Activated T-helper 1 cell treated with anti-CD3 and anti-CD28 coated beads, Interleukin-2, amount 50 U/mL, for 16 hours (primary cell): Measurements from ENCODE around the gene NCAPH2.

Source experiments
- DNase-seq, 2 donors: peaks; one replicate each; pipeline ENCODE4 v3.0.0-alpha.2; 2020; ENCODE audit warnings: low read depth in 1 of 2, low spot score in 1 of 2

The NCAPH2 gene

GRCh38 chr22:50489363-50490243, 18.4 kb upstream of the NCAPH2 start:
- no peak for DNase-seq

DNA sequence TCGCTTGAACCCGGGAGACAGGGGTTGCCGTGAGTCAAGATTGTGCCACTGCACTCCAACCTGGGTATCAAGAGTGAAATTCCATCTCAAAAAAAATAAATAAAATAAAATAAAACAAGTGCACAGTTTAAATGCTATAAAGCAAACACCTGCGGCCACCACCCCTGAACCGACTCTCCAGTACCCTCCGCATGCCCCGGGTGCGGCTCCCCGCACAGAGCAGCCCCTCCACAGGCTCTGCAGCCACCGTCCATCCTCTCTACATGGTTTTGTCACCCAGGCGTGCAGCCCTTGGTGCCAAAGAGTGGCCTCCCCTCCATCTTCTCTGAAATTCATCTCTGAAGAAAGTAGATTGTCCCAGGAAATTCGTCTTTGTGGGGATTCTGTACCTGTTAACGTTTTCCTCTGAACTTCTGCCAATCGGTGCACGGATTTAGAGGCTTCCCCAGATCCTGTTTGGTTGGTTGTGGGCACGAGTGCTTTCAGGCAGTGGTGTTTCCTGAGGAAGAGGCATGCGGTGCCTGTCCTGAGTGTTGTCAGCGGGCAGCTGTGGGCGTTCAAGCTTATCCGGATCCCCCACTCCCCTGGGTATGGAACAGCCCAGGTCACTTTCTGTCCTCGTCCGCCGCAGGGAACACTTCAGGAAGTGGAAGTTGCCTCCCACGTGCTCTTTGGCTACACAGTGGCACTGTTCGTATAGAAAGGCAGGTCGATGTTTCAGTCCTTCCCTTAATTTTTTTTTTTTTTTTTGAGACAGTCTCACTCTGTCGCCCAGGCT, 17.3 kb upstream of the NCAPH2 start:
- DNase-seq: no peak

DNA sequence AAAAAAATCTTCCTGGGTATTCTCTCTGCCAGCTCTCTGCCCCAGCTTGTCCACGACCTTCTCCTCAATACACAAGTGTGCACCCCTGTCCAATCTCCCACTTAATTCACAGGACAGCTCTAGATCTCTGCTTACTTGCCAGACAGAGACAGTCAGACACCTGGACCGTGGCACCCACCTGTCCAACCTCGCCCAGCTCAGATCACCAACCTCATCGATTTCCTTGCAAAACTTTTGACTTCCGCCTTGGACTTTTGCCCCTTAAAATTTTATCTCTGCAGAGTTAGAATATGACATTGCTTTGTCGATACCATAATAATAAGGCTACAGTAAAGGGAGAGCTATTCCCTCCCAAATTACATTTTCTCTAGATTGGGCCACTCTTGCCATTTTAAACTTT, 10.9 kb upstream of the NCAPH2 start:
- DNase-seq: no peak

GRCh38 chr22:50498322-50498890, 9.6 kb upstream of the NCAPH2 start:
- DNase-seq: peak; percentile 40 to 45

DNA sequence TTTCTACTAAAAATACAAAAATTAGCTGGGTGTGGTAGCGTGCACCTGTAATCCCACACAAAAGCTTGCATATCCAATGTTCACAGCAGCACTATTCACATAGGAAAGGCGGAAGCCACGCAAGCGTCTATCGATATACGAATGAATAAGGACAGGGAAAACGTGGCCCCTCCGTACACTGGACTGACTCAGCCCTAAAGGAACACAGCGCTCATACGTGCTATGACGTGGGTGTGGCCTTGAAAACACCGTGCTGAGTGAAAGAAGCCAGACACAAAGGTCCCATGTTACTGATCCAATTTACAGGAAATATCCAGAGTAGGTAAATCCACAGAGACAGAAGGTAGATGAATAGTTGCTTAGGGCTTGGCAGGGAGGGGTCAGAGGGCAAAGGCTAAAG, 7.6 kb upstream of the NCAPH2 start:
- no peak for DNase-seq

DNA sequence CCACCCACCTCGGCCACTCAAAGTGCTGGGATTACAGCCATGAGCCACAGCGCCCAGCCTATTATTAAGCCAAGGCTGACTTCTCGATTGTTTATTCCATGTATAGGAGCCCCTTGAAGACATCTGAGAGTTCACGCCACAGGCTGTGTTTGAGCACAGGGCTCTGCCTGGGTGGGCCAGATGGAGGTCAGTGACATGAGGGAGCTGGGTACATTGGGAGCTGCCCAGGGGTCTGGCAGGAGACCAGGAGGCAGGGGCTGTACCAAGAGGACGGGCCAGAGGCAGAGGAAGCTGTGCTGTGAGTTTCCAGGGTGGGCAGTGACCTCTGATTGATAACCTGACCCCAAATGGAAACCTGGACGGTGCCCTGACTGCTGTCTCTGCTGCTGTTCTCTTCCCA, 5.9 kb upstream of the NCAPH2 start:
- DNase-seq: no peak

DNA sequence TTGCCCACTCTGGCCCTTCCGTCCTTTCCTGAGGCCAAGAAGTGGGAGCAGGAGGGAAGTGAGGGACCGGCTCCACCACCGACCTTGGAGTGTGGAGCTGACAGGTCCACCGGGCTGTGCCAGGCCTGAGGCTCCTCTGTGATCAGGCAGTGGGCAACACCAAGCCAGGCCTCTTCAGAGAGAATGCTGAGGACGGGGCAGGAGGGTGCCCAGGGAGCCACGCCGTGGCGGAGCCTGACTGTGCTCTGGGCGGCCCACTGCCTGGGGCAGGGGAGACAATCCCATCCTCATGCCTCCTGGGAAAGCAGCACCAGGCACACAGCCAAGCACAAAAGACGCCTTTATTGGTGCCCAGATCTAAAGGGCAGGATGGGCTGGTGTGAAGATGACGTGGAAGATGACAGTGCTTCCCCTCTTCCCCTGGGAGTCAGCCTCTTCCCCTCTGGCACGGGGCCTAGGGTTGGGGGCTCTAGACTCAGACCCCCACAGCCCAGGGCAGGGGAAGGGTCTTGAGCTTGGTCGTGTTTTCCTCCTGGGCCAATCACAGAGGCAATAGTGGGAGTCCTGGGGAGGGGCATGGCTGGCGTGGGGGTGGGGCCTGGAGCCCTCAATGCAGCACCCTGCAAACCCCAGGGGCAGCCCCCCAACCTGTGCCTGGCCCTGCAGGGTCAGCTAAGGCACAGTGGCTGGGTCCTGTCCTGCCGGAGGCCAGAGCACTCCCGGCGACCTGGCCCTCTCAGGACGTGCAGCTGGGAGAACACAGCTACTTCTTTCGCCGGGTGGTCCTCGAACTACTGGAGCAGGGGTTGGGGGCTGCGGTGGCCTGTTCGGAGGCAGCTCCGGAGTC, 5.2 kb upstream of the NCAPH2 start:
- no peak for DNase-seq

GRCh38 chr22:50503475-50504145, 4.4 kb upstream of the NCAPH2 start:
- DNase-seq: no peak

- no peak for DNase-seq
Observed at GRCh38 chr22:50504369-50505211, 3.4 kb upstream of the NCAPH2 start.

GRCh38 chr22:50505276-50505775, 2.7 kb upstream of the NCAPH2 start:
- no peak for DNase-seq

GRCh38 chr22:50505776-50506610, 2.0 kb upstream of the NCAPH2 start:
- no peak for DNase-seq

GRCh38 chr22:50506611-50507420, 1.2 kb upstream of the NCAPH2 start:
- no peak for DNase-seq

DNA sequence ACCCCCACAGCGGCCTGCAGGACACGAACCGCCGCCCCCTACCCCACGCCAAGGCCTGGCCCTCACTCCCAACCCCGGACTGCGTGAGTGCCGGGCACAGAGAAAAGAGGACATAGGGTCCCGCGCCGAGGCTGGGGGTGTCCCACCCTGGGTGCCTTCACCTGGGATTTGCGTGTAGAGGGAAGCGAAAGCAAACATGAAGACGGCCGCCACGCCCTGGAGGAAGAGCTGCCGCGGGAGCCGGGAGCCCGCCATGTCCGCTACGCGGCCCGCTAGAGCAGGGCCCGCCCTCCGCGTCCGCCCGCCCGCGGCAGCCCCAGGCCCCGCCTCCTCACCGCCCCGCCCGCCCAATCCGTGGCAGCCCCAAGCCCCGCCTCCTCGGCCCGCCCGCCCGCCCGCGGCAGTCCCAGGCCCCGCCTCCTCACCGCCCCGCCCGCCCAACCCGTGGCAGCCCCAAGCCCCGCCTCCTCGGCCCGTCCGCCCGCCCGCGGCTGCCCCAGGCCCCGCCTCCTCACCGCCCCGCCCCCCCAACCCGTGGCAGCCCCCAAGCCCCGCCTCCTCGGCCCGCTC, 518 bp upstream of the NCAPH2 start, which contains the start of gene LMF2:
TSS of gene LMF2 (minus strand) at position 282 of the 570 bp plus-strand sequence. CDS start at position 255, 27 bp downstream.
- peak; percentile 87 to 92 for DNase-seq

- DNase-seq: no peak
Observed at GRCh38 chr22:50508897-50509296, 873 bp downstream of the NCAPH2 start.

DNA sequence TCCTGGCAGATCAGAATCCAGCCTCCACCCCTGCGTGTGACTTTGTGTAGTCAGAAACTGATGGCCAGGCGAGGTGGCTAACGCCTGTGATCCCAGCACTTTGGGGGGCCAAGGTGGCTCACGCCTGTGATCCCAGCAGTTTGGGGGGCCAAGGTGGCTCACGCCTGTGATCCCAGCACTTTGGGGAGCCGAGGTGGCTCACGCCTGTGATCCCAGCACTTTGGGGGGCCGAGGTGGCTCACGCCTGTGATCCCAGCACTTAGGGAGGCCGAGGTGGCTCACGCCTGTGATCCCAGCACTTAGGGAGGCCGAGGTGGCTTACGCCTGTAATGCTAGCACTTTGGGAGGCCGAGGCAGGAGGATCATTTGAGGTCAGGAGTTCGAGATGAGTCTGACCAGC, 5.2 kb downstream of the NCAPH2 start:
- DNase-seq: no peak

DNA sequence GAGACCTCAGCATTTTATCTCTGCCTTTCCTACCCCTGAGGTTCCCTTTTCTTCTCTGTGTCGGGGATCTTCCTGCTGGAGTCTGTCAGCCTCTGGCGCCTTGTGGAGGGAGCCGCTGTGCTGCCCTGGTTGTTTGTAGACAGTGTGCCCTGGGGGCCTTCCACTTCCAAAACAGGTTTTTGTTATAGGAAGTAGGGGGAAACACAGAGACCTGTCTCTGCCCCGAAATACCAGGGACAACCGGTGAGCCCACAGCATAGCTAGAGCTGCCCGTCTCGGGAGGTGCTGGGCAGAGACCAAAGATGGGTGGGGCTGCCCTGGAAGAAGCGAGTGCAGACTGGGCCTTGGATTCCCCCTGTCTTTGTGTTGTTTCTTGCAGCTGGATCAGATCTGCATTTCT, 8.0 kb downstream of the NCAPH2 start:
- DNase-seq: no peak

DNA sequence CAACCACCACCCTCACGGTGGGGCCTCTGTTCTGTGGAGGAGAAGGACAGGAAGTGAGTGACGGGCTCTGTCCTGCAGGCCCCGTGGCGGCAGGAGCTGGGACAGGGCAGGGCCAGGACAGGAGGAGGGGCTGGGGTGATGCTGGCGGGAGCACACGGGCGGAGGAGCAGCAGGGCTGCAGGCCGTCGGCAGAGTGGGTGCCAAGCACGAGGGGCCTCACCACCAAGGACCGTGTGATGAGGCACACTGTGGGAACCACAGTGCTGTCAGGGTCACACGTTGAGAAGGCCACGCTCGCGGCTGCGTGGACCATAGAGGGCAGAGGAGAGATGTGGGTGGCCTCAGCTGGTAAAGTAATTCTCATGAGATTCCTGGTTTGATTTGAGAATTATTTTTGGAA, 8.9 kb downstream of the NCAPH2 start:
- DNase-seq: no peak
